Activated CD8-positive, alpha-beta memory T cell treated with anti-CD3 and anti-CD28 coated beads for 1 hour (primary cell): ENCODE results near the gene ZC3H14.

Experiments used
- DNase-seq, 2 donors: peaks; one replicate each; pipeline ENCODE4 v3.0.0-alpha.2; 2020; ENCODE audit warnings: low read depth in 1 of 2; ENCODE audit errors: extremely low read depth in 1 of 2

ZC3H14 gene

DNA sequence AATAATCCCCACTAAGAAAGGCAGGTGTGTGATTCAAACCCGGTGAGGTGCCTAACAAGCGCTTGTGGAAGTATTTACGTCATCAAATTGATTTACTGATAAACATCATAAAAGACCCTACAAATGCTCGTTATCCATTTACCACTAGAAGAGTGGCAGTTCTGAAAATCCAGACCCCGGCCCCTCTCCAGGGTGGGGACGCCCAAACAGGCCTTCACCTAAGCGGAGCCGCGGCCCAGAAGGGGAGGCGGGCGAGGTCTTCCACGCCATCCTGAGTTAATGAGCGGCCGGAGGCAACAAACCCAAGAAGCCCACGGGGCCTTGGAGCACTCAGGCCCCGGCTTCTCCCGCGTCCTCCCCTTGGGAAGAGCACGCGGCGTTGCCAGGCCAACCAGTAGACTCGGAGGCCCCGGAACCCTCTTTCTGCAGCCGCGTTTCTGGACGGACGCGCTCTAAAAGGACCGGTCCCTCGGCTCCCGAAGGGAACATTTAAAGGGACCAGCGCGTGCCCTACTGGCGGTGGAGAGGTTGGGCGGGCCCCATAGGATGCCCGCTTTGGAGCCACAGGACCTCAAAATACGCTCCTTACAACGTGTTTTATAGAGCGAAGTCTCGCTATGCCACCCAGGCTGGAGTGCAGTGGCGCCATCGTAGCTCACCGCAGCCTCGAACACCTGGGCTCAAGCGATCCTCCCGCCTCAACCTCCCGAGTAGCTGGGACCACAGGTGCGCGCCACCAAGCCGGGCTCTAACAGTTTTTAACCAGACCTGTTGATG lies 11.6 kb upstream of the ZC3H14 start:
- DNase-seq = peak in 1 of 2 donors; percentile 13

DNA sequence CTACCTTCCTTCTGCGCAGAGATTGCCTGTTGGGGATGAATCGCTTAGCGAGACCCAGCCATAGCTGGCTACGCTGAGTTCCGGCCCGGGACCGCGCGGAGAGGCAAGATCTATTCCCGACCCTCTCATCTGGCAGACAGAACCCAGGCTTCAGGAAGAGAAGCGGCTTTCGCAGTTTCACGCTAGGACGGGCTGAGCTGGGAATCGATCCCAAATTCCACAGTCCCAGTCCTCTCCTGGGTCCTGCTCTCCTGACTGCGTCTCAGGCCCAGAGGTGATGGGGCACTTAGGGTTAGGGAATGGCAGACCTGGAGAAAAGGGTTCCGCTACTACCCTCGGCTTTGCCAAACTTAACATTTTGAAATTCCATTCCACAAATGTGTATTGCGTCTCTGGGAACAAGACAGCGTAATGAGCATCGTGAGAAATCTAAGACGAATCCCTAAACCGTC lies 10.8 kb upstream of the ZC3H14 start:
- DNase-seq = no peak

DNA sequence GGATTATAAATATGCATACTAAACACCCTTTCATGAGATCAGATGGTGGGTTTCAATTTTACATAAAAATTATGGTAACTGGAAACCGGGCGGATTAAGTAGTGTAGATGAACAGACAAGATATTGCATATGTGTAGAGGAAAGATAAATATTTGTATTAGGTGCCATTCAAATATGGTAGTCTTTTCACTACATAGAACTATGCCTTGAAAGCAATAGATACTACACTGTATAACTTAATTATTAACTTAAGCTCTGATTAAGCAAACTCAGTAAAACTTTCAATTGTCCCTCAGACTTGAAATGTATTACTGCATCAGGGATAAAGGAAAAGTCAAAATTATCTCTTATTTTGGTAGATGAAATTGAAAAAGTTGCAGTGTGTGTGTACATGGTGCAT lies 10.0 kb upstream of the ZC3H14 start:
- no peak for DNase-seq

DNA sequence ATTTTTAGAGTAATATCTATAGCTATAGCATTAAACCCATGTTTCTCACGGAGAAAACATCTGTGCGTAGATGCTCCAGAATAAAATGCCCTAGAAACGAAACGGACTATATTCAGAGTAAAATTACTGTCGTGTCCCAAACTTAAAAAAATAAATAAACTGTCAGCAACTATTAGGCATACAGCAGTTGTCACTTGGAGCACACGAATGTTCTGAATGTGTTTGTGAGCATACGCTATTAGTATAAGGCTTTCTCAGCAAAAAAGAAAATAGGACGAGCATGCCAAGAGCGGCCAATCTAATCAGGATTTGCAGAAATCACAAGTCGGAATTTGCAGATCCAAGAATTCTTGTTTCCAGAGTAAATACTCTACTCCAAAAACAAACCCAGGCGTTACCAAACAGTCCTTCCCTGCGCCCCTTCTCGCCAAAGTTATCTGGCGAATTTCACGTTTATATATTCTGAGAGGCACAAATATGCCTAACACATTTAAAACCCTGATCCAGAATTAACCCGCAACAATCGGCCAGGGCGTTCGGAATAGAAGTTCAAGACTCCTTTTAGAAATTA lies 8.9 kb upstream of the ZC3H14 start:
- no peak for DNase-seq

DNA sequence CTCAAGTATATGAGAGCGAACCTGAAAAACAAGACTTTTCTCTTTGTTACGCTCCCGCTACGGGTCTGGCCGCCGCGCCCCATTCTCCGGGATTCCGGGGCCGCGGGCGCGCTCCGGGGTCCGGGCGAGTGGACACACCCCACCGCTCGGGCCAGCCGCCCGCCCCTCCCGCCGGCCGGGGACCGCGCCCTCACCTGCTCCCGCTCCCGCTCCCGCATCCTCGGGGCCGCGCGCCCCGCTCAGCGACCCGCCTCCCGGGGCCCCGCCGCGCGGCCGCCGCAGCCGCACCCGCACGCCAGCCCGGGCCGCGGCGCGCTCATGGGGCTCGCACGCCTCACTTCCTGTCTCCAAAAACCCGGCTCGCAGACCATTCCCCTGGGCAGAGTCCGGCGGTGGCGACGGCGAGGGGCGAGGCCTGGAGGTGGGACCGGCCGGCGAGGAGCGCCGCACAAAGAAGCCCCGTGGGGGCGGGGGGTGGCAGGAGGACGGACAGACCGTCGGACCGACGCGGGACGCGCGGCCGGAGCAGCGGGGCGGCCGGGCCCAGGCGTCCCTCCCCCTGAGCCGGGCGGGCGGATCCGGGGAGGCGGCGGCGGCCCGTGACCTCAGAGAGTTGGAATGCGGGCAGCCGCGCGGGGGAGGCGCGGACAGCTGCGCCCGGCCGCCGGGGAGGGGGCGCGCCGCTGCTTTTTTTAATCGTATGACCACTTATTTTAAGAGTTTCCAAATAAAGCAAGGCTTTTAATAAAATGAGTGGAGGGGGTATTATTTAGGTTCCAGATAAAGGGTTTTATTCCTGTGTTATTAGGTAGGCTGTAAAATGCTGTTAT lies 8.2 kb upstream of the ZC3H14 start, which contains the start of gene PTPN21:
Gene PTPN21 (minus strand): TSS at position 551 of the 830 bp plus-strand sequence. CDS start 4,590 bp downstream, outside the sequence.
- DNase-seq = no peak

DNA sequence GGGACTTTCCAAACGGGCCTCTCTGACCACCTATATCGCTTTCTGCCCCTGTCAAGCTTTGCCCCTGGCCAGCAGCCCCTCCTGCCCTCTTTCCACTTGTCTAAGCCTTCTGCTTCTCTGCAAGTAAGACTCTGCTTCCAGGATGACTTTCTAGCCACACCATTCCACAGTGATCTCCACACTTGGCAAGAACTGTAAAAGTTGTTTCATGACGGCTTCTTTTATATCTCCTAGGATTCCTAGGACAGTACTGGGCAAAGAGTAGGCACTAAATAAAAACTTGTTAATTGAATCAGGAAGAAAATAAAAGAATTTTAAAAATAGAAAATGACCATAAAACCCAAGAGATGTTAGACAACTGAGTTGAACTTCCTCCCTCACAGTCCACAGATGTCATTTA lies 6.3 kb upstream of the ZC3H14 start:
- no peak for DNase-seq

DNA sequence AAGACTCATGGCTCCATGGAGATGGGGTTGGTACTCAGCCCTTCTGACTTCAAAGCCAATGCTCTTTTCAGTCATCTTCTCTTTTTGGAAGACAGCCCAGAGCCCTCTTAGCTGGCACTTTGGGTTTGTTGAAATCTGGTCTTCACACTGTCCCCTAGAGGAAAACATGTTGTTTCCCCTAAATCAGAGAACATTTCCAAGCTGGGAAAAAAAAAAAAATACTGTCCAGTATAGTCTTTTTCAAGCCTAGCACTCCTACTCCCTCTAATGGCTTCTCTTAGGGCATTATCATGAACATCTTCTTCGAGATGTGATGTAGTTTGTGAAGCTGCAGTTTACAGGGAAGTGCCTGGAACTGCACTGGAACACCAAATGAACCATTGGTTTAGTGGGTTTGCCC lies 3.0 kb upstream of the ZC3H14 start:
- DNase-seq = no peak

DNA sequence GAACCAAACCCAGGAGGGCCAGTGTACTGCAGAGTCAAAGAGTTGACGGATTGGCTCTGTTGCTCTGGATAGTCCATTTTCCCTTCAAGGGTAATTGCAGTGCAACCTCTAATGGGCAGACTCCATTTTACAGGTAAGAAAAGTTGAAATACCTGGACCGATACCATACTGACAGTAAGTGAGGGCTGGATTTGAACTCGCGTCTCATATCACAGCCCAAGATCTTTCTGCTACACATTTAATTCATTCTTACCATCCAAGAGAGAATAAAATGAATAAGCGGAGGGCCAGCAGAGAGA lies 356 bp upstream of the ZC3H14 start:
- no peak for DNase-seq

DNA sequence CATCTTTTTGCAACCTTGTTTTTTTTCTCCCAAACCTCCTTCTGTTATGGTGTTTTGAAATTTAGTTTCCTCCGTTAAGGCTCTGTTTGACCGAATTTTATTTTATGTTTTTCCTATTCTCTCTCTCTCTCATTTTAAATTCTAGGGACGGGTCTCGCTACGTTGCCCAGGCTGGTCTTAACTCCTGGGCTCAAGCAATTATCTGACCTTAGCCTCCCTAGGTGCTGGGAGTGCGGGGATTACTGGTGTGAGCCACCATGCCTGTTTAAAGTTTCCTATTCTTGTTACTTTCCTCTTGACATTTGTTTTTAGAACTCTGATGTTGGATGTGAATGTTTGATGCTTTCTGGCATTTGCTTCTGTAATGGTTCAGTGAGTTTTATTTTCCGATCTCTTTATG lies 1.0 kb downstream of the ZC3H14 start:
- DNase-seq = no peak

DNA sequence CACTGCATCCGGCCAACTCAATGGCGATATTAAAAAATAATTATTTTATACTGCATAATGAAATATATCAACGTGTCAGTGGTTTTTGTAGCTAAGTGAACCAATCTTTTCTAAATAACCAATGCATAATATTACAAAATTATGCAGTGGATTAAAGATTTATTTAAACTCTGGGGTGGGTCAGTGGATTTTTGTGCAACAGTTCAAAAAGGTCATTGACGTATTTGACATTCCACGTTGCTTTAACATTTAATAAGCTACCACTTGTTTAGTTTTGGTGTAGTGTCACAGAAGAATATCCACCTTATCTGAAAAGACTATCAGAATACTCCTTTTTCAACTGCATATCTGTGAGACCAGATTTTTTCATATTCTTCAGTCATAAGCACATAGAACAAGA lies 2.6 kb downstream of the ZC3H14 start:
- DNase-seq = no peak

DNA sequence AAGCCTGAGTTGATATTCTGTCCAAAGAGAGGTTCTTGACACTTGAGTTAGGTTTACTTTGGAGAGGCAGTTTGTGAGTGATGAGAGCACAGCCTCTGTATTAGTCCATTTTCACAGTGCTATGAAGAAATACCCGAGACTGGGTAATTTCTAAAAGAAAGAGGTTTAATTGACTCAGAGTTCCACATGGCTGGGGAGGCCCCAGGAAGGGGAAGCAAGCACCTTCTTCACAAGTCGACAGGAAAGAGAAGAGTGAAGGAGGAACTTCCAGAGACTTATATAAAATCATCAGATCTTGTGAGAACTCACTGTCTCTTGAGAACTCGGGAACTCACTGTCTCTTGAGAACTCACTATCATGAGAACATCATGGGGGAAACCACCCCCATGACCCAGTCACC lies 5.4 kb downstream of the ZC3H14 start:
- DNase-seq = no peak

DNA sequence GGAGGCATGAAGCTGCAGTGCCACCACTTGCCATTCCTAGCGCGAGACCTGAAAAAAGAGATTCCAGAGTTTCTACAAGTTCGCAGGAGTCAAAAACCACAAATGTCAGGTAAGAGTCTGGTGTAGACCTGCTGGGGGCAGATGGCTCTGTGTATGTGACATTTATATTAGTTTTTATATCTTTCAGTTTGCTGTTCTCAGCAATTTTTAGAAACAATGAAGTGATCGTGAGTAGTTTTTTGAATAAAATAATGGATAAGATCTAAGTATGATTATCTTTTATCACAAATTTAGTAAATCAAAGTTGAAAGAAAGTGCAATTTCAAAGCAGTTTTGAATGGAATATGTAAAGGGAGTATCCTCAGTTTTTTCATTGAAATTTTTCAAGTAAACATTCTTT lies 9.3 kb downstream of the ZC3H14 start:
- DNase-seq = no peak

DNA sequence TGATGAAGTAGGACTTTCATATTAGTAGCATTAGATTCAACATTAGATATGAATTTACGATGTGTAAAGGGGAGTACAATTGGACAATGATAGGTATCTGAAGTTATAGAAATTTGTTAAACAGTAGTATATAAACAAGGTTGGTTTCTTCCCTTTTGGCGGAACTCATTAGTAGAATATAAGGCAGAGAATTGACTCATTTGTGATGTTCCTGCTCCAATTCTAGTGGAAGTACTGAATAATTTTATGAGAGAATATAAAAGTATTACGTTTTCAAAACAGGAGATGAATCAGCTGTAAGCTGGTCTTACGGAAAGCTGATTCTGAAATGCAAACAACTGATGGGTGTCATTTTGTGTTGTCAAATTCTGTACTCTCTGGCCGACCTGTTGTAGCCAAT lies 13.4 kb downstream of the ZC3H14 start:
- no peak for DNase-seq

DNA sequence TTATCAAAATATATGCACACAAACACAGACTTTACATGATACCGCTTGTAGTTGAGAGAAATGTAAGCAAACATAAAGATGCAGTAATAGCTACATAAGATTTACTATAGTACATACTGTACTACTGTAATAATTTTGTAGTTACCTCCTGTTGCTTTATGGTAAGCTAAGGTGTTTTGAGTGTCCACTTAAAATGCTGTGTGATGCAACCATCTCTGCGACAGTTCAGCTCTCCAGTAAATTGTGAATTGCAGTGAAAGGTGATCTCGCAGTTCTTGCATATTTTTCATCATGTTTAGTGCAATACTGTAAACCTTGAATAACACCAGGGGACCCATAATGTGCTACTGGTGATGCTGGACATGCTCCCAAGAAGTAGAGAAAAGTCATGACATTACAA lies 21.6 kb downstream of the ZC3H14 start:
- no peak for DNase-seq

DNA sequence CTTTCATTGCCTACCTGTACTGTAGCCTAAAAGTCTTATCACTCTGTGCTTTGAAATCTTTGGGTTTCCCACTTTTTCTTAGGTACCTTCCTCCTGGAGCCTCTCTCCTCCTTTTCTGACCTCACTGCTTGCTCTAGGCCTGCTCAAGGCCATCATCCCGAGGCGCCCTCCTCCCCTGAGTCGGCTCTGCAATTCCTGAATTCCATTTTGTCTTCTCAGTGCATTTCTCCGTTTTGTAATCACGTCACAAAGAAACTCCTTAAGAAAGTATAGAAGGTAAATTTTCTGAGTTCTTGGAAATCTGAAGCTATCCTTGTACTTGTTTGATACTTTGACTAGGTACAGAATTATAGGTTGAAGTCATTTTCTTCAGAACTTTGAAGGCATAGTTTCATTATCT lies 25.2 kb downstream of the ZC3H14 start:
- no peak for DNase-seq

DNA sequence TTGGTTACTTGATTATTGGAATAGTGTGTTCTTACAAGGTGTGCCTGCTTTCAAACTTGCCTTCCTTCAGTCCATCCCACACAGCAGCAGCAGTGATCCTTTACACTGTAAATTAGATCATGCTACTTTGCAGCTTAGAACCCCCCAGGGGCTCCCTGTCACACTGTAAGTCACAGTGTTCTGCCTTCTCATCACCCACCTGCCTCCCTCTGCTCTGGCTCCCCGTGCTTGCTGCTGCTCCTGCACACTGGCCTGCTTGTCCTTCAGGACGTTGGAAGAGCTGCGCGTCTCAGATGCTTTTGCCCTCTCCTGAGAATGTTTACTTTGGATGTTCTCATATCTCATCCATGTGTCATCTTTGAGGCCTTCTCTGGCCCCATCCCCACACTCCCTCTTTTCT lies 27.3 kb downstream of the ZC3H14 start:
- no peak for DNase-seq

DNA sequence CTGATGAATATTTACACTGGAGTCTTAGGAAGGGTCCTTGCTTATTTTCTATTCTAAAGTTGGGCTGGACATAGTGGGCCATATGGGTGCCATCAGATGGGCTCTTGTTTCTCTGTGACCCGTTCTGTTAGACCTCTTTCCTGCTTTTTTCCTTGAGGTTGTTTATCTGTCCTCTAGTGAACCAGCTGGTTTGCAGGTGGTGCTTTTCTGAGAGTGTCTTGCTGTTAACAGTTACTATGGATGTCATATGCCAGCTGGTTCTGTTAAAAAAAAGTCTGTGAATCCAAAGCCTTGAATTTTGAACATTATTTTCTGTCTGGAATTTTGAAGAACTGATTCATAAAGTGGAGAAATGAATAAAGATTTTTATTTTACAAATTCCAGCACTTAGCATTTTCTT lies 29.2 kb downstream of the ZC3H14 start:
- DNase-seq = no peak

DNA sequence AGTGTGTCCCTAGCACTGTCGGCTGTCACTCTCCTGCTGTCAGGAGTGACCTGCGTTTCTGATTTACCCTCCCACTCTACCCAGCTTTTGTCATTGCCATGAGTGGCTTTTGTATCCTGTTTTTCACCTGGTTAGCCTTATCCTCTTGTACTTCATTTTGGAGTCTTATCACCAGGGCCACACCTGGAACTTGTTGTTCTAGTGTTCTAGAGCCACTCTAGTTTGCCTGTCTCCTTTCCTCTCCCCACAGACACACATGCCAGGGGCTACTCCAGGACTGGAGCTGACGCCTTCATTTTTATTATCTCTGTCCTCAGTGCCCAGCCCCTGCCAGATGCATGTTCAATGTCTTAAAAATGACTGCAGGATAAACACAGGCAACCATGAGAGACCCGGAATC lies 34.2 kb downstream of the ZC3H14 start:
- DNase-seq = no peak

DNA sequence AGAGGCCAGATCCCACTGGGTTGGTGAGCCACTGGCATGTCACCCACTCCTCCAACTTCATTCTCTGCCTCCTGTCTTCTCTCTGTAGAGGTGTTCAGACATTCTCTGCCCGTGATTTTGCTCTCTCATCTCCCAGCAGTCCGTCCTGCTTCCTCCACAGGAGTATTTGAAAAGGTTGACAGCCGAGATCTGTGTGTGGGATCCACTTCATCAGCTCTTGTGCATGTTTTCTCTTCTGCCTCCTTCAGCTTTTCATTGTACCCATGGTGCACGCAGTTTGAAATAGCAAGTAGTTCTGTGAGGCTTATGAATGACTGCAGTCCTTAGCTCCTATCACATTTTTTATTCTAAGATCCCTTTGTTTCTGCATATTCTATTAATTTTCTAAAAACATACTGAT lies 34.8 kb downstream of the ZC3H14 start:
- no peak for DNase-seq

DNA sequence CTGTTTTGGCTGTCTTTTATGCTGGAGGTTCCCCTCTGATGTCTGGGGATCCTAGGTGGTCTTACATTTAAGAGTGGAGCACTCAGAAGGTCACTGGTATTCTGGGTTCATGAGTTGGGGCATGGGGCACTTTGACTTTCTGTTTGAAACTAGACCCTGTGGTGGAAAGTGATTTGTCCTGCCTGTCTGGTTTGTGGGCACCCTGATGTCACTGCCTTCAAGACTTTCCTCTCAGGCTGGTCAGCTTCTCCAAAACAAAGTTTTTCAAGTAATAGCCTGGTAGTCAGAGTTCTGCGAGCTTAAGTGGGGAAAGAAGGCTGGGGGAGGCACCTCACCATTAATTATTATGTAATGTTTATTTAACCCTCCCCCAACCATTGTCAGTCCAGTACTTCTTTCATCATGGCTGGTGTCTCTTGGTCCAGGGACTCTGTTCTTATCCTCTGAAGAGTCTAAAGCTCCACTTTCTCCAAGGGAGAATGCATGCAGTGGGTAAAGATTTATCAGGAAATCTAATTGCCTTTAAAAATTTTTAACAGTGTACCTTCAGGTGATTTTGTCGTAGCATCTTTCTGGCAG lies 35.3 kb downstream of the ZC3H14 start:
- no peak for DNase-seq

DNA sequence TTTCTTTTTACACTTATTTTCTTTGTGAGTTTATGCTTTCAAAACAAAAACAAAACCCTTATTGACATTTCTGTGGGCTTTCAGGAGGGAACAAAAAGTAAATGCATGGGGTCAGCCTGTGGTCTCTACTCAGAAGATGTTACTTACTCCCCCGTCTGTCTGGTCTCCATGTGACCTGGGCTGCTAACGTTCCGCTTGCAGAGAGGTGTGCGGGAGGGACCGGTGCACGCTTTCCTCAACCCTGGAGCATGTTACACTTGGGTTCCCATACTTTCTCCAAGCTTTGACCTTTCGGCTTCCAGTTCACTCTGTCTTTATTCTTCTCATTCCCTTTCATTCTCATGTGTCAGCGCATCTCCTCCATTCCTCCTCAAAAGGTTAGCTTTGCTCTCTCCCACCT lies 36.5 kb downstream of the ZC3H14 start:
- DNase-seq = no peak
